Measurements from ENCODE around the gene SPINK6. TPM values are rescaled to one million over a fixed set of nuclear protein-coding genes. Genes with fewer than 3 reads are reported as not detected.

SPINK6 gene
- total and polyA plus RNA-seq, 9 of the 15 experiments (the other 6 are each of a cell fraction or from before 2014, with no cell fraction given), result not detected

GRCh38 chr5:148162038-148162437 lies 40.8 kb upstream of the SPINK6 start:
- Histone ChIP-seq H3K9me3 (replicated peaks; ENCODE audit: control insufficient read depth, insufficient read depth, low read depth, low read length) (no peaks in the 10 kb centered on the region), H3K27me3 (ENCODE audit: control insufficient read depth in 2 of 2, insufficient read depth in 2 of 2, low read length in 2 of 2) (no peaks in the 10 kb centered on the region), H2AFZ (ENCODE audit: low read depth, low read length) (no peak overlapping the region), H3K9me1 (ENCODE audit: control insufficient read depth, insufficient read depth, low read length) (no peaks in the 10 kb centered on the region), H3K4me3 (no peak overlapping the region), H3K4me1 (replicated peaks in 1 of 2; ENCODE audit: control insufficient read depth in 2 of 2, insufficient read depth in 2 of 2, low read length in 2 of 2) (no peaks in the 10 kb centered on the region), H3K79me2 (ENCODE audit: control insufficient read depth, insufficient read depth, low read length) (no peaks in the 10 kb centered on the region), H4K20me1 (replicated peaks; ENCODE audit: control insufficient read depth, insufficient read depth, low read length) (no peaks in the 10 kb centered on the region), H3K36me3 (ENCODE audit: control insufficient read depth, insufficient read depth, low read length) (no peaks in the 10 kb centered on the region), H3K27ac (ENCODE audit: extremely low read depth, low read depth, low read length) (no peak overlapping the region), H3K9ac (ENCODE audit: insufficient read depth in 1 of 2, low read depth in 2 of 2, low read length in 2 of 2) (no peak overlapping the region), H3K4me2 (ENCODE audit: insufficient read depth, low read length) (no peak overlapping the region)
- POLR2A ChIA-PET, result no interaction called here
- in situ Hi-C loops (cut with MboI), result no loop called here
- ATAC-seq (no peak), DNase-seq (ENCODE audit: extremely low read depth in 1 of 4, low spot score in 3 of 4) (no peak), FAIRE-seq (no peak)
- CTCF ChIA-PET (ENCODE audit: low intra/inter-chr PET ratio), result no interaction called here
- intact Hi-C loops (cut with micrococcal nuclease), result no loop called here
- BruUV-seq (replicated peaks), result no TSS peak
- 0% methylated on average over 1 of the region's 1 CpG for WGBS (ENCODE audit: insufficient coverage, low coverage, missing lambda C conversion rate)
- no peak for TF ChIP-seq CCAR2 (IDR thresholded peaks at IDR 0.05; ENCODE audit: low read depth, low read length)
- TF ChIP-seq CBX8 (IDR thresholded peaks at IDR 0.05; ENCODE audit: borderline replicate concordance, extremely low read depth, low read depth, low read length, poor library complexity, severe bottlenecking), result no peak
- TF ChIP-seq OTX1 (CRISPR knock-in tag; IDR thresholded peaks at IDR 0.05), result no peak
- TF ChIP-seq ZNF12 (CRISPR knock-in tag; IDR thresholded peaks at IDR 0.05), result no peak
- no peak for TF ChIP-seq EWSR1 (IDR thresholded peaks at IDR 0.05; ENCODE audit: borderline replicate concordance, low read depth, partially characterized antibody)
- no peak for TF ChIP-seq TAF1 (IDR thresholded peaks at IDR 0.05; ENCODE audit: control insufficient read depth, extremely low read depth, insufficient read depth, low read length, severe bottlenecking)
- TF ChIP-seq ATF3 (IDR thresholded peaks at IDR 0.05), result no peak
- no peak for TF ChIP-seq ATF3 (CRISPR knock-in tag; conservative IDR thresholded peaks at IDR 0.05)
- TF ChIP-seq ZBTB43 (CRISPR knock-in tag; IDR thresholded peaks at IDR 0.05), result no peak
- TF ChIP-seq CGGBP1 (CRISPR knock-in tag; IDR thresholded peaks at IDR 0.05), result no peak
- no peak for TF ChIP-seq MYC (IDR thresholded peaks at IDR 0.05; ENCODE audit: low read depth, low read length)
- TF ChIP-seq MYC (CRISPR knock-in tag; IDR thresholded peaks at IDR 0.05; ENCODE audit: borderline replicate concordance, low read depth), result no peak
- TF ChIP-seq XRCC4 (IDR thresholded peaks at IDR 0.05; ENCODE audit: extremely low read depth, insufficient read depth, insufficient read length), result no peak
- no peak for TF ChIP-seq STAT6 (CRISPR knock-in tag; IDR thresholded peaks at IDR 0.05)
- no peak for TF ChIP-seq MEF2A (IDR thresholded peaks at IDR 0.05; ENCODE audit: control insufficient read depth, low read depth, low read length)
- no peak for TF ChIP-seq HINFP (tag; conservative IDR thresholded peaks at IDR 0.05; ENCODE audit: low read depth)

Measured in K562 (cell line).